ENCODE data around the gene CA9. TPM values are rescaled to one million over a fixed set of nuclear protein-coding genes. Genes with fewer than 3 reads are reported as not detected.

The CA9 gene
- total and polyA plus RNA-seq, 2 experiments from 2014 or later: 1.1 TPM; not detected in 1

- Mint-ChIP-seq H3K36me3 (ENCODE audit: low read depth) (peaks cover 49% of the 10 kb centered on the region), H3K27ac (peak overlapping the region; percentile 93; the same call in 1 of the 2 replicates), H3K9me3 (no peaks in the 10 kb centered on the region; the same call in 1 of the 3 replicates), H3K4me3 (peak overlapping the region; percentile 95), H3K27me3 (ENCODE audit: insufficient read depth, low read depth, poor library complexity) (peaks cover 3% of the 10 kb centered on the region), H3K4me1 (peaks cover 33% of the 10 kb centered on the region)
- H2AFZ ChIP-seq: 0 out of 2 replicates have a peak overlapping the region, but pooled peaks have one; percentile 32
- H4K20me1 ChIP-seq (replicated peaks; ENCODE audit: insufficient read depth): peaks cover 6% of the 10 kb centered on the region; the same call in 1 of the 2 replicates
- H3K79me2 ChIP-seq (replicated peaks; ENCODE audit: insufficient read depth): peaks cover 22% of the 10 kb centered on the region
- H3F3A ChIP-seq (replicated peaks; ENCODE audit: low read depth): peaks cover 7% of the 10 kb centered on the region; the same call in 1 of the 2 replicates
- H3K27me3 ChIP-seq (ENCODE audit: insufficient read depth): no peaks in the 10 kb centered on the region
- DNase-seq (ENCODE audit: low spot score) (no peak), ATAC-seq (no peak)
- peak overlapping the region; percentile 96 for H3K4me2 ChIP-seq
- peaks cover 21% of the 10 kb centered on the region for H3K36me3 ChIP-seq (ENCODE audit: insufficient read depth)
- H3K4me1 ChIP-seq (ENCODE audit: insufficient read depth): peaks cover 17% of the 10 kb centered on the region; the same call in 1 of the 2 replicates
- peak overlapping the region; percentile 94 for H3K4me3 ChIP-seq
- no peaks in the 10 kb centered on the region for H3K9me2 ChIP-seq (ENCODE audit: insufficient read depth)
- no peak overlapping the region for H3K27ac ChIP-seq (ENCODE audit: low read depth)
- TF ChIP-seq EZH2 (IDR thresholded peaks at IDR 0.05; ENCODE audit: low read depth, unreplicated experiment): no peak
- TF ChIP-seq, protein P1, sequence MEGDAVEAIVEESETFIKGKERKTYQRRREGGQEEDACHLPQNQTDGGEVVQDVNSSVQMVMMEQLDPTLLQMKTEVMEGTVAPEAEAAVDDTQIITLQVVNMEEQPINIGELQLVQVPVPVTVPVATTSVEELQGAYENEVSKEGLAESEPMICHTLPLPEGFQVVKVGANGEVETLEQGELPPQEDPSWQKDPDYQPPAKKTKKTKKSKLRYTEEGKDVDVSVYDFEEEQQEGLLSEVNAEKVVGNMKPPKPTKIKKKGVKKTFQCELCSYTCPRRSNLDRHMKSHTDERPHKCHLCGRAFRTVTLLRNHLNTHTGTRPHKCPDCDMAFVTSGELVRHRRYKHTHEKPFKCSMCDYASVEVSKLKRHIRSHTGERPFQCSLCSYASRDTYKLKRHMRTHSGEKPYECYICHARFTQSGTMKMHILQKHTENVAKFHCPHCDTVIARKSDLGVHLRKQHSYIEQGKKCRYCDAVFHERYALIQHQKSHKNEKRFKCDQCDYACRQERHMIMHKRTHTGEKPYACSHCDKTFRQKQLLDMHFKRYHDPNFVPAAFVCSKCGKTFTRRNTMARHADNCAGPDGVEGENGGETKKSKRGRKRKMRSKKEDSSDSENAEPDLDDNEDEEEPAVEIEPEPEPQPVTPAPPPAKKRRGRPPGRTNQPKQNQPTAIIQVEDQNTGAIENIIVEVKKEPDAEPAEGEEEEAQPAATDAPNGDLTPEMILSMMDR (conservative IDR thresholded peaks at IDR 0.05; ENCODE audit: low read depth in 2 of 2): no peak
- TF ChIP-seq POLR2AphosphoS5 (IDR thresholded peaks at IDR 0.05; ENCODE audit: low read depth): no peak
- TF ChIP-seq REST (IDR thresholded peaks at IDR 0.05; ENCODE audit: unreplicated experiment): no peak
- no peak for TF ChIP-seq EZH2phosphoT487 (IDR thresholded peaks at IDR 0.05; ENCODE audit: unreplicated experiment)
- TF ChIP-seq ZNF331 (CRISPR knock-in tag; IDR thresholded peaks at IDR 0.05; ENCODE audit: low read depth): no peak
- TF ChIP-seq STAT1 (IDR thresholded peaks at IDR 0.05; ENCODE audit: unreplicated experiment): no peak
- TF ChIP-seq JUNB (IDR thresholded peaks at IDR 0.05; ENCODE audit: unreplicated experiment): no peak
- TF ChIP-seq NANOG (IDR thresholded peaks at IDR 0.05; ENCODE audit: borderline replicate concordance): no peak
- no peak for TF ChIP-seq ZNF114 (CRISPR knock-in tag; IDR thresholded peaks at IDR 0.05)
- TF ChIP-seq, protein P2, sequence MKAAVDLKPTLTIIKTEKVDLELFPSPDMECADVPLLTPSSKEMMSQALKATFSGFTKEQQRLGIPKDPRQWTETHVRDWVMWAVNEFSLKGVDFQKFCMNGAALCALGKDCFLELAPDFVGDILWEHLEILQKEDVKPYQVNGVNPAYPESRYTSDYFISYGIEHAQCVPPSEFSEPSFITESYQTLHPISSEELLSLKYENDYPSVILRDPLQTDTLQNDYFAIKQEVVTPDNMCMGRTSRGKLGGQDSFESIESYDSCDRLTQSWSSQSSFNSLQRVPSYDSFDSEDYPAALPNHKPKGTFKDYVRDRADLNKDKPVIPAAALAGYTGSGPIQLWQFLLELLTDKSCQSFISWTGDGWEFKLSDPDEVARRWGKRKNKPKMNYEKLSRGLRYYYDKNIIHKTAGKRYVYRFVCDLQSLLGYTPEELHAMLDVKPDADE (IDR thresholded peaks at IDR 0.05): no peak
- no peak for TF ChIP-seq ZNF462 (CRISPR knock-in tag; IDR thresholded peaks at IDR 0.05)
- no peak for TF ChIP-seq CREB1 (CRISPR knock-in tag; IDR thresholded peaks at IDR 0.05; ENCODE audit: low read depth)
Observed at GRCh38 chr9:35688558-35689541, 15.1 kb downstream of the CA9 start.
